Osteoblast (primary cell): ENCODE data around the gene FASN. TPM values are rescaled to one million over a fixed set of nuclear protein-coding genes. Genes with fewer than 3 reads are reported as not detected.

ENCODE experiments used
- DNase-seq: peaks from one replicate; pipeline ENCODE4 v3.0.0; 2011; ENCODE audit warnings: low spot score, mixed read lengths; ENCODE audit not compliant: insufficient read length; ENCODE audit errors: missing footprints
- H2AFZ ChIP-seq: 2 replicates; pipeline ENCODE4 v1.6.0; 2011; ENCODE audit warnings: mild to moderate bottlenecking, low read length
- H3K27ac ChIP-seq: 2 replicates; pipeline ENCODE4 v1.5.1; 2011; ENCODE audit warnings: mild to moderate bottlenecking, low read depth, low read length, moderate library complexity
- H3K27me3 ChIP-seq: 2 replicates; pipeline ENCODE4 v1.6.0; 2012; ENCODE audit warnings: mild to moderate bottlenecking, control low read depth, inconsistent platforms, low read length, moderate library complexity; ENCODE audit not compliant: insufficient read depth
- H3K36me3 ChIP-seq: 2 replicates; pipeline ENCODE4 v1.5.1; 2011; ENCODE audit warnings: mild to moderate bottlenecking, low read length, control low read depth, moderate library complexity; ENCODE audit not compliant: insufficient read depth
- H3K4me1 ChIP-seq: 2 replicates; pipeline ENCODE4 v1.5.1; 2011; ENCODE audit warnings: mild to moderate bottlenecking, low read length, control low read depth, moderate library complexity; ENCODE audit not compliant: insufficient read depth
- H3K4me2 ChIP-seq: 2 replicates; pipeline ENCODE4 v1.6.0; 2011; ENCODE audit warnings: mild to moderate bottlenecking, low read length; ENCODE audit not compliant: insufficient read depth
- H3K4me3 ChIP-seq: fragments of 200-600 bp; sonication (generic); 3 replicates; pipeline ENCODE4 v1.5.1; 2012; ENCODE audit warnings: mild to moderate bottlenecking, low read length, inconsistent platforms; ENCODE audit not compliant: insufficient read depth
- H3K79me2 ChIP-seq: 2 replicates; pipeline ENCODE4 v1.6.0; 2012; ENCODE audit warnings: mild to moderate bottlenecking, low read length, control low read depth, inconsistent platforms; ENCODE audit not compliant: insufficient read depth
- H3K9me3 ChIP-seq: 2 replicates; pipeline ENCODE4 v1.5.1; 2011; ENCODE audit warnings: low read depth, low read length, control low read depth
- H4K20me1 ChIP-seq: 2 replicates; pipeline ENCODE4 v1.6.0; 2012; ENCODE audit warnings: mild to moderate bottlenecking, low read length, control low read depth; ENCODE audit not compliant: insufficient read depth
- CTCF ChIP-seq: IDR thresholded peaks from 2 replicates; pipeline ENCODE4 v1.5.1; 2011; ENCODE audit warnings: mild to moderate bottlenecking, low read depth, low read length, moderate library complexity; ENCODE audit errors: extremely low read depth
- total RNA-seq: library from RNA; depleted of rRNA; stranded (reverse); fragments of >200 nt; gene quantifications from 2 replicates; pipeline ENCODE4 v1.2.3, GENCODE V29; 2012

FASN gene
- total RNA-seq, 1 donor = 142 TPM

GRCh38 chr17:82120148-82120547, 22.1 kb upstream of the FASN start:
- H3K4me1 ChIP-seq = peaks cover 8% of the 10 kb centered on the region
- H3K27ac ChIP-seq = no peak overlapping the region
- H3K79me2 ChIP-seq = no peaks in the 10 kb centered on the region
- TF ChIP-seq CTCF = no peak
- no peak overlapping the region for H3K4me2 ChIP-seq
- no peaks in the 10 kb centered on the region for H3K27me3 ChIP-seq
- no peak for DNase-seq
- no peak overlapping the region for H3K4me3 ChIP-seq
- no peaks in the 10 kb centered on the region for H4K20me1 ChIP-seq
- H2AFZ ChIP-seq = no peak overlapping the region
- no peaks in the 10 kb centered on the region for H3K36me3 ChIP-seq
- no peaks in the 10 kb centered on the region for H3K9me3 ChIP-seq

GRCh38 chr17:82118815-82119380, 20.9 kb upstream of the FASN start:
- Histone ChIP-seq H3K27me3 (no peaks in the 10 kb centered on the region), H3K4me1 (peaks cover 8% of the 10 kb centered on the region), H3K36me3 (no peaks in the 10 kb centered on the region), H3K4me2 (no peak overlapping the region), H3K79me2 (no peaks in the 10 kb centered on the region), H2AFZ (no peak overlapping the region), H3K9me3 (no peaks in the 10 kb centered on the region), H3K4me3 (no peak overlapping the region), H4K20me1 (no peaks in the 10 kb centered on the region), H3K27ac (no peak overlapping the region)
- no peak for TF ChIP-seq CTCF
- DNase-seq = no peak

- H3K27me3 ChIP-seq = no peaks in the 10 kb centered on the region
- H3K4me1 ChIP-seq = peaks cover 8% of the 10 kb centered on the region
- H3K4me2 ChIP-seq = no peak overlapping the region
- H3K36me3 ChIP-seq = no peaks in the 10 kb centered on the region
- no peaks in the 10 kb centered on the region for H3K9me3 ChIP-seq
- H3K79me2 ChIP-seq = no peaks in the 10 kb centered on the region
- DNase-seq = no peak
- H3K4me3 ChIP-seq = no peak overlapping the region
- no peak overlapping the region for H2AFZ ChIP-seq
- H3K27ac ChIP-seq = no peak overlapping the region
- no peaks in the 10 kb centered on the region for H4K20me1 ChIP-seq
- no peak for TF ChIP-seq CTCF
Observed at GRCh38 chr17:82118168-82118814, 20.3 kb upstream of the FASN start.

GRCh38 chr17:82117139-82118090, 19.4 kb upstream of the FASN start:
- DNase-seq = no peak
- Histone ChIP-seq H3K4me1 (peaks cover 8% of the 10 kb centered on the region), H3K4me2 (no peak overlapping the region), H3K79me2 (no peaks in the 10 kb centered on the region), H3K27me3 (no peaks in the 10 kb centered on the region), H4K20me1 (no peaks in the 10 kb centered on the region), H3K27ac (no peak overlapping the region), H2AFZ (no peak overlapping the region), H3K4me3 (no peak overlapping the region), H3K9me3 (no peaks in the 10 kb centered on the region), H3K36me3 (peaks cover 4% of the 10 kb centered on the region)
- TF ChIP-seq CTCF = no peak
